ENCODE results near the gene MED15.

The MED15 gene

DNA sequence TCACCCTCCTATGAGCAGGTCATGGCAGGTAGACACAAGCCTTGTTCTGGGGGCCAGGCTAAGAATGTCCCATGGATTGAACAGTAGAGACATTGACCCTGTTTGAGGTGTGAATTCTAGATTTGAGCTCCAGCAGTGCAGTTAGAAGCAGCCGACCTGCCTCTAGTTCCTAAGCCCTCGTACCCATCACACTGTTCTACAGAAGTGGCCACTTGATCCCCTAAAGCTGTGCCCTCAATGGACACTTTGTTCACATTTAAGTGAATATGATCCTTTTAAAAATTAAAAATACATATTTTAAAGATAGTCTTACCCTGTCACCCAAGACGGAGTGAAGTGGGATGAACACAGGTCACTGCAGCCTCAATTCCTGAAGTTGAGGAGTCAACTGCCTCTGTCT is 122.0 kb downstream of the MED15 start:
- DNase-seq, result no peak

DNA sequence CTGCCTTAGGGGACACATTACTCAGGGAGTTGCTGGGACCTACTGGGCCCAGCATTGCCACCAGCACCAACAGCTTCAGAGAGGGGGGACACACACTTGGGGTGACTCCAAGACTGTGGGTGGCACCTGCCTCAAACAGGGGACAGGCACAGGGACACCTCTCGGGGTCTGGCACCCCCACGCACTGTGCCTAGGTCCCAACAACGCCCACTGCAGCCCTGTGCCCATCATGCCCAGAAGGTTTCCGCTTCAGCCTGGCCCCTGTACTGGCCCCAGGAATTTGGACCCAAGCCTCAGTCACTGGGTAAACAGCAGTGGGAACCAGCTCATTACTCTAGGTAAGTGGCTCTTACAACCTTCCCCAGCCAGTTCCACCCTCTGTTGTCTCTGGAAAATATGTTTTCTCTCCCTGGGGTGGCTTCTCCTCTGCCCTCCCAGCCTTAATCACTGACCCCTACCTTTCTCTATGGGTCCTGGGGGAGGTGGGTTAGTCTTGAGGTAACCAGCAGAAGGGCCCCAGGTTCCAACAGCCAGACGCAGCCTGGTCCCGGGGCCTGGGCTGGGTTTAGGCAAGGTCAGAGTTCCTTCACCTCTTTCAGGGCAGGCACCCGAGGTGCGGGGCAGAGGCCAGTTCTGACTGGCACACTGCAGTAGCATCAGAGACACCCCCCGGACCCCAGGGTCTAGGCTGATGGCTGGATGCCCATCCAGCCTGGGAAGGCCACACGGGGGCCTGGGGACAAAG is 123.6 kb downstream of the MED15 start:
- no peak for DNase-seq

DNA sequence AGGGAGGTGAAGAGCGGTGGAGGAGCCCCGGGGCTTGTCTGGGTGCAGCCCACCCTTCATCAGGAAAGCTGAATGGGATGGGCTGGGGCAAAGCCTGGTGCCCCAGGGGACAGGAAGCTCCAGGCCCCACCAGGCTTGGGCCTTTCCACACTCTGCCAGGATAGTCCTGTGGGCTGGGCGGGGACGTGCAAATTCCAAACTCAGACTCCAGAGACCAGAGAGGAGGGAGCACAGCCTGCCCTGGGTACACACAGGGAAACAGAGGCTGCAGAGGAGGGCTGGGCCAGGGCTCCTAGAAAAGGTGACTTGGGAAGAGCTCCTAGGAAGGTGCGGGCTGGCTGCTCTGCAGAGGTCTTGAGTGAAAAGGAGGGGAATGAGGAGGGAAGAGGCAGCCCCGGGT is 124.7 kb downstream of the MED15 start:
- DNase-seq, result no peak

DNA sequence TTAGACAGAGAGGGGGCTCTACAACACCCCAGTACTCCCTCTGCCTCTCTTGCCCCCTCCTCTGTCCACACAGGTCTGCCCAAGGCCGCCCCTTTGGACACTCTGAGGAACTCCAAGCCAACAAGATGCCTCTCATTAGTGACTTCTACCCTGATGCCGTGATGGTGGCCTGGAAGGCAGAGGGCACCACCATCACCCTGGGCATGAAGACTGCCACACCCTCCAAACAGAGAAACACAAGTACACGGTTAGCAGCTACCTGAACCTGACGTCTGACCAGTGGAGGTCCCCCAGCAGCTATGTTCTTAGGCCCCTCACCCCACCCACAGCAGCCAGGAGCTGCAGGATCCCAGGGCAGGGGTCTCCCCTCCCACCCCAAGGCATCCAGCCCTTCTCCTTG is 125.1 kb downstream of the MED15 start:
- no peak for DNase-seq

DNA sequence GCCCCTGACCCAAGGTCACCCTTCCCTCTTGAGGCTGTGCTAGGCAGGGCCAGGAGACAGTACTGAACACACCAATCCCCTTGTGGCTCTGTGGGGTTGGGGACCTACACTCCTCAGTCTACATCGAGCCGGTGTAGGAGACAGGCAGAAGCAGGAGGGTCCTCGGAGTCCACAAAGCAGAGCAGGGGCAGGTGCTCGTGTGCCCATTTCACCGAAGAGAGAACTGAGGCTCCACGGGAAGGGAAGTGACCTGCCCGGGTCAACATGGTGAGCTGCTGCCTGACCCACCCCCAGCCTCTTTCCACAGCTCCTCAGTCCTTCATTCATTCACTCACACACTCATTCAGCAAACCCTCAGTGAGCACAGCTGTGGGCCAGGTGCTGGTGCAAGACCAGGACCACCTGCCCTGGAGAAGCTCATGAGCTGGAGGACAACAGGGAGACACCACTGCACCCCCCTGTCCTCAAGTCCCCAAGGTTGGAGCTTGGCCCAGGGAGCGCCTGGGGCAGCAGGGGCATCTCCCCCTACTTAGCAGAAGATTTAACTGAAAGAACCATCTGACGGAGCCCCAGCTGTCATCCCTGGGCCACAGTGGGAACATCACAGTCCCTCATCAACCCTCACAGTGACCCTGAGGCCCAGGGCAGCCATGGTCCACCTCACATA is 127.3 kb downstream of the MED15 start:
- DNase-seq, result no peak

DNA sequence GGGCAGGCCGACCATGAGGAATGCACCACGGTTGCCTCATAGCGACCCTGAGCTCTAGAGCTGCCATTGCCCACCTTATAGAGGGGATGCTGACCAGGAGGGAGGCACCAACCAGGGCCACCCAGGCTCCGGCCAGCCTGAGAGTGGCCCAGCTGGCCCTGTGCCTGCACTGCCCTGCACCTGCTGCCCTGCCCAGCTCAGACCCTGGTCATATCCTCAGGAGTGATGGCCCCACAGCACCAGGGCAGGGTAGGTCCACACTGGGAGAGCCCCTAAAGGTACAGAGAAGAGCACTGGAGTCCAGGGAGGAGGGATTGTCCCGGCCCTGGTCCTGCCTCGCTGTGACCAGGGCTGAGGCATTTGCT is 127.8 kb downstream of the MED15 start:
- DNase-seq, result no peak

DNA sequence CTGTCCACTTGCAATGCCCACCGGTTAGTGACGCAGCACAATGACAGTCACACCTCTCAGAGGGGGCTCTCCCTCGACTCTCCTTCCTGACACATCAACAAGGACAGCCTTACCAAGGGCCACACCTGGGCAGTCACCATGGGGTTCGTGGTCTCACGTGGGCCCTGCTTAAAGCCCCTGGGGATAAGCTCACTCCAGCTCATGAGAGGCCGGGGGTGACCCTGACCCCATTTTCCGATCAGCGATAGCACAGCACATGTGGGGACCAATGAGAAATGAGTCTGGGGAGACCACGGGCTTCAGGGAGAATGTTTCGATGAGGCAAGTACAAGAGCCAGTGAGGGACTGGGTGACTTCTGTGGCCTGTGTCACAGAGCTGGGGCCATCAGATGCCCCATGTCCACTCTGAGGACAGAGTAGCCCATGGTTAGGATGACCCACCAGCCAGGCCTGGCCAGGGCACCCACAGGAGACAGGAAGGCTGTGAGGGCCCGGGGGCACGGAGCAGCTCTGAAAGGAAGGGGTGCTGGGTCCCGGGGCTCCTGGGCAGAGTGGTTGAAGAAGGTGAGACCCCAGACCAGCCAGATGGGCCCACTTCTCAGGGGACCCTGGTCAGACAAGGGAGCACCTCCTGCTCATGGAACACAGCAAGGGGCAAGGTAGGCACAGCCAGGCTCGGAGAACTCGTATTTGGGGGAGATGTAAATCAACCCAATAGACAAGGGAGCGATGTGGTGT is 128.8 kb downstream of the MED15 start:
- no peak for DNase-seq

DNA sequence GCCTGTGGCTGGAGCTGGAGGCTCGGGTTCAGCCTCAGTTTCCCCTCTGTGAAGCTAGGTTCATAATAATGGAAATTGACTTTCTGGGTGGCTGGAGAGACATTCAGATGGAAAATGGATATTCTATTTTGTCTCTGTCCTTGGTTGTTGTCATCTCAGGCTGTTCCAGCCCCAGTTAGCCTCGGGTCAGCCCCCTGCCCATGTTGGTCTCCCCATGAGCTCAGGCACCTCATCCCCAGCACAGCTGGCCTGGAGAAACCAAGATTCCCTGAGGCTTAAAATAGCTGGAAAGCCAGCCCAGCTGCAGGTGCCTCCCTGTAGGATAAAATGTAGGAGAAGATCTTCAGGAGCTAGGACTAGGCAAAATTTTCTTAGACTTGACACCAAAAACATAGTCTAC is 129.5 kb downstream of the MED15 start:
- no peak for DNase-seq
